HL-60 (cell line): ENCODE measurements around the gene L3MBTL4.

Experiments used
- CTCF ChIP-seq: IDR thresholded peaks from one replicate; pipeline ENCODE4 v1.5.1; 2011; ENCODE audit warnings: low read length, control low read depth, inconsistent platforms; ENCODE audit not compliant: insufficient read depth
- GABPA ChIP-seq: IDR thresholded peaks from 2 replicates; pipeline ENCODE4 v1.6.1; 2012; ENCODE audit warnings: low read depth
- POLR2AphosphoS5 ChIP-seq: IDR thresholded peaks from 2 replicates; pipeline ENCODE4 v1.6.1; 2012; ENCODE audit warnings: low read depth

- TF ChIP-seq CTCF: no peak
- no peak for TF ChIP-seq POLR2AphosphoS5
- no peak for TF ChIP-seq GABPA
Measured at GRCh38 chr18:6017171-6017570, 397.5 kb downstream of the L3MBTL4 start.
